IPS DF 6.9 (cell line): ENCODE results near the gene ASCC1.
"Not testable (repeated sequence)": the region's sequence is repeated elsewhere in the genome, so short reads cannot be mapped to it uniquely, and the experiment has no call there.

Source experiments
- DNase-seq: peaks from one replicate; pipeline ENCODE4 v3.0.0-alpha.2; 2013; ENCODE audit warnings: low read depth, low spot score
- H3K27ac ChIP-seq: one replicate; pipeline ENCODE4 v1.5.1; 2013; ENCODE audit warnings: low read length, control low read depth
- H3K27me3 ChIP-seq: 2 replicates; pipeline ENCODE4 v1.6.1; 2013; ENCODE audit warnings: mild to moderate bottlenecking, low read length; ENCODE audit not compliant: control insufficient read depth, insufficient read depth
- H3K36me3 ChIP-seq: 2 replicates; pipeline ENCODE4 v1.6.1; 2013; ENCODE audit warnings: low read length; ENCODE audit not compliant: control insufficient read depth, insufficient read depth
- H3K4me1 ChIP-seq: 2 replicates; pipeline ENCODE4 v1.6.1; 2013; ENCODE audit warnings: low read length; ENCODE audit not compliant: control insufficient read depth, insufficient read depth
- H3K4me3 ChIP-seq: 2 replicates; pipeline ENCODE4 v1.5.1; 2013; ENCODE audit warnings: mild to moderate bottlenecking, low read length
- H3K9me3 ChIP-seq: 2 replicates; pipeline ENCODE4 v1.6.1; 2013; ENCODE audit warnings: low read length, inconsistent platforms; ENCODE audit not compliant: control insufficient read depth, insufficient read depth
- WGBS: extraction: QIAGEN DNeasy Blood & Tissue Kit; methylation state at CpG from one replicate; pipeline ENCODE4 v1.1.7; 2013; ENCODE audit warnings: mixed read lengths, missing lambda C conversion rate; ENCODE audit not compliant: insufficient read length, insufficient coverage; 5-methylcytosine and 5-hydroxymethylcytosine counted together

The ASCC1 gene

GRCh38 chr10:72258617-72259016 lies 42.5 kb upstream of the ASCC1 start:
- H3K27me3 ChIP-seq = no peaks in the 10 kb centered on the region
- no peak overlapping the region for H3K27ac ChIP-seq
- no peaks in the 10 kb centered on the region for H3K9me3 ChIP-seq
- no peak overlapping the region for H3K4me3 ChIP-seq
- DNase-seq = no peak
- no peaks in the 10 kb centered on the region for H3K36me3 ChIP-seq
- WGBS = no CpG with 5 or more reads among the region's 4 CpGs
- H3K4me1 ChIP-seq = peaks cover 9% of the 10 kb centered on the region

DNA sequence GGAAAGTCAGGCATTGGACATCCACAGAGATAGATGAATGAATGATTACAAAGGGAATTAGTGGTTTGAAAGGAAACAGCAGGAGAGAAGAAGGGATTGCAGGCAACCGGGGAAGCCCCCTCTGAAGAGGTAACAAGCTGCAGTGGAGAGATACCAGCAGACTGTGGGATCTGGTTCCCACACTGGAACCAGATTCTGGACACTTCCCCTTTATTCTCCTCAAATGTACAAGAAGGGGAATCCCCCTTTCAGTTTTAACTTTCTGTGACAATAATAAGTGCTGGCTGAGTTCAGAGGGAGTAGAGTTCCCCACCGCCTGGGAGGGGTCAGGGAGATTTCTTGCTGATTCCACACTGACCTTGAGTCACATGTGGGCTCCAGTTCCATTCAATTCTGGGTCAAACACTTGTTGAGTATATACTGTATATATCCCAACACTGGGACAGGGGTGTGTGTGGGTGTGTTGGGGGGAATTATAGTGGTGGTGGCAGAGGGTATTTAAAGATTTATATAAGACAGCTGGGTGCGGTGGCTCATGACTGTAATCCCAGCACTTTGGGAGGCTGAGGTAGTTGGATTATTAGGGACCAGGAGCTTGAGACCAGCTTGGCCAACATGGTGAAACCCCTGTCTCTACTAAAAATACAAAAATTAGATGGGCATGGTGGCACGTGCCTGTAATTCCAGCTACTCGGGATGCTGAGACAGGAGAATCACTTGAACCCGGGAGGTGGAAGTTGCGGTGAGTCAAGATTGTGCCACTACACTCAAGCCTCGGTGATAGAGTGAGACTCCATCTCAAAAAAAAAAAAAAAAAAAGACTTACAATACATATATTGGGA lies 41.2 kb upstream of the ASCC1 start:
- Histone ChIP-seq H3K27ac (no peak overlapping the region), H3K27me3 (no peaks in the 10 kb centered on the region), H3K9me3 (no peaks in the 10 kb centered on the region), H3K4me3 (no peak overlapping the region), H3K4me1 (peaks cover 9% of the 10 kb centered on the region), H3K36me3 (no peaks in the 10 kb centered on the region)
- no peak for DNase-seq
- WGBS = no CpG with 5 or more reads among the region's 8 CpGs

- Histone ChIP-seq H3K36me3 (no peaks in the 10 kb centered on the region), H3K4me1 (peaks cover 9% of the 10 kb centered on the region), H3K27ac (no peak overlapping the region), H3K27me3 (no peaks in the 10 kb centered on the region), H3K4me3 (no peak overlapping the region), H3K9me3 (no peaks in the 10 kb centered on the region)
- WGBS = no CpG with 5 or more reads among the region's 6 CpGs
- no peak for DNase-seq
Observed at GRCh38 chr10:72255977-72256729, 40.1 kb upstream of the ASCC1 start.

GRCh38 chr10:72254813-72255568 lies 38.9 kb upstream of the ASCC1 start:
- Histone ChIP-seq H3K36me3 (no peaks in the 10 kb centered on the region), H3K4me3 (no peak overlapping the region), H3K27ac (no peak overlapping the region), H3K9me3 (no peaks in the 10 kb centered on the region), H3K27me3 (no peaks in the 10 kb centered on the region), H3K4me1 (peaks cover 4% of the 10 kb centered on the region; the same call in 1 of the 2 replicates)
- no CpG with 5 or more reads among the region's 15 CpGs for WGBS
- DNase-seq = no peak

- H3K36me3 ChIP-seq = no peaks in the 10 kb centered on the region
- no peaks in the 10 kb centered on the region for H3K27me3 ChIP-seq
- no CpG with 5 or more reads among the region's 7 CpGs for WGBS
- no peak overlapping the region for H3K4me3 ChIP-seq
- no peaks in the 10 kb centered on the region for H3K9me3 ChIP-seq
- DNase-seq = no peak
- H3K27ac ChIP-seq = no peak overlapping the region
- peaks cover 5% of the 10 kb centered on the region; the same call in 1 of the 2 replicates for H3K4me1 ChIP-seq
Observed at GRCh38 chr10:72253578-72253977, 37.5 kb upstream of the ASCC1 start.

DNA sequence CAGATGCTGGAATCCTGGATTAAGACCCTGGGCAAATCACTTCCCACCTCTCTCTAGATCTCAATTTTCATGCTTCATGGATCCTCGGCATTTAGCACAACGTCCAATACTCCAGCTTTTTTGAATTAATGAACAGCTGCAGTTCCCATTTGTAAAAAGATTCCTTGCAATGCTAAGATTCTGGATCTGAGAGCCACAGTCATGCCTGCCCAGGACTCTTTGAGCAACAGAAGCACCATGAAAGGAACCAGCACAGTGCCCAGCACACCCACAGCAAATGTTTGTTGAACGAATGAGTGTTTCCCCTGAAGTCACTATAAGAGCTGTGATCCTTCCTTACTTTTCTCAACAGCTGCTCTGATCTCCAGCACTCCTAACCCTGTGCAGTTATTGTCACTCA lies 36.9 kb upstream of the ASCC1 start:
- DNase-seq = no peak
- no peak overlapping the region for H3K4me3 ChIP-seq
- peaks cover 7% of the 10 kb centered on the region; the same call in 1 of the 2 replicates for H3K4me1 ChIP-seq
- WGBS = no CpG with 5 or more reads among the region's 3 CpGs
- H3K36me3 ChIP-seq = no peaks in the 10 kb centered on the region
- no peaks in the 10 kb centered on the region for H3K27me3 ChIP-seq
- H3K27ac ChIP-seq = no peak overlapping the region
- no peaks in the 10 kb centered on the region for H3K9me3 ChIP-seq

DNA sequence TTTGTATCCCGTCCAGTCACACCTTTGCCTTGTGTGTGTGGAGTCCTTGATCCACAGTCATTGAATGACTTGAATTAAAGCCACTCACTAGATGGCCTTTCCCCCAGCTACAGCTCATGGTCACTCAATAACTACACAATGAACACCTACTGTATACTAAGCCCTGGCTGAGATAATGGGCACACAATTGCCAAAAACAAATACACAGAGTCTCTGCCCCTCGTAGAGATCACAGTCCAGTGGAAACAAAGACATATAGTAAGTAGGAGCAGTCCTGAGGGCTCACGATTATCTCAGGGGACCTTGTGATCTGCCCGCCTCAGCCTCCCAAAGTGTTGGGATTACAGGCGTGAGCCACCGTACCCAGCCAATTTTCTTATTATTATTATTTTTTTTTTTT lies 35.6 kb upstream of the ASCC1 start:
- no peaks in the 10 kb centered on the region for H3K27me3 ChIP-seq
- no peak for DNase-seq
- peaks cover 9% of the 10 kb centered on the region; the same call in 1 of the 2 replicates for H3K4me1 ChIP-seq
- no peak overlapping the region for H3K27ac ChIP-seq
- no CpG with 5 or more reads among the region's 6 CpGs for WGBS
- H3K9me3 ChIP-seq = no peaks in the 10 kb centered on the region
- no peaks in the 10 kb centered on the region for H3K36me3 ChIP-seq
- H3K4me3 ChIP-seq = no peak overlapping the region

GRCh38 chr10:72250666-72251065 lies 34.6 kb upstream of the ASCC1 start:
- no peak for DNase-seq

GRCh38 chr10:72249176-72249862 lies 33.2 kb upstream of the ASCC1 start:
- not testable (repeated sequence) for H3K36me3 ChIP-seq, H3K4me3 ChIP-seq, H3K27ac ChIP-seq, DNase-seq, H3K27me3 ChIP-seq, H3K4me1 ChIP-seq, H3K9me3 ChIP-seq
- no CpG with 5 or more reads among the region's 17 CpGs for WGBS

More at GRCh38 chr10:72250666-72251065, 34.6 kb upstream of the ASCC1 start:
- H3K27me3 ChIP-seq = no peaks in the 10 kb centered on the region
- H3K36me3 ChIP-seq = no peaks in the 10 kb centered on the region
- H3K4me1 ChIP-seq = peaks cover 9% of the 10 kb centered on the region; the same call in 1 of the 2 replicates
- H3K4me3 ChIP-seq = no peak overlapping the region
- no CpG with 5 or more reads among the region's 1 CpG for WGBS
- H3K9me3 ChIP-seq = no peaks in the 10 kb centered on the region
- no peak overlapping the region for H3K27ac ChIP-seq
